ENCODE data around the gene ONECUT3.

DNA sequence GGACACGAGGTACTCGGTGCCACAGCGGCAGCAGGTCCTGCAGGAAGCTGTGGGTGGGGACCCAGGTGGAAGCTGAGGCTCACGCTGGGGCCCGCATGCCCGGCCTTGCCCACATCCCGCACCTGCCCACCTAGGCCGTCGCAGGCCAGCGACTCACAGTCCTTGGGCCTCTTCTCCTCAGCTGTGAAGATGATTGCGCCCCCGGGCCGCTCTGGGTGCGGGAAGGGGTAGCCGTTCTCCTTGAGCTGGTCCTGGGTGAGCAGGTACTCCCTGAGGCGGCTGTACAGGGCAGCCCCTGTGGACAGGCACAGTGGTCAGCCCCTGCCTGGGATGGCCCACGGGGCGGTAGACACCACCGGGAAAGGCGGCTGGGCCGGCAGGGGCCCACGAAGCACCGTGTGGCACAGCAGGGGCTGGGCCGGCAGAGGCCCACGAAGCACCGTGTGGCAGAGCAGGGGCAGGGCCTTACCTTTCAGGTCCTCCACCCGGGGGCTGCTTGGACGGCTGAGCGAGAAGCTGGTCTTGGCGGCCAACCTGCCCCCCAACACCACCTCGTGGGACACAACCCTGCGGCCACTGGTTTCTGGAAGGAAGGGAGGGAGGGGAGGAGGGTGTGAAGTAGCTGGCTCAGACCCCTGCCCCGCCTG lies 65.4 kb downstream of the ONECUT3 start:
- TF ChIP-seq, protein P1, sequence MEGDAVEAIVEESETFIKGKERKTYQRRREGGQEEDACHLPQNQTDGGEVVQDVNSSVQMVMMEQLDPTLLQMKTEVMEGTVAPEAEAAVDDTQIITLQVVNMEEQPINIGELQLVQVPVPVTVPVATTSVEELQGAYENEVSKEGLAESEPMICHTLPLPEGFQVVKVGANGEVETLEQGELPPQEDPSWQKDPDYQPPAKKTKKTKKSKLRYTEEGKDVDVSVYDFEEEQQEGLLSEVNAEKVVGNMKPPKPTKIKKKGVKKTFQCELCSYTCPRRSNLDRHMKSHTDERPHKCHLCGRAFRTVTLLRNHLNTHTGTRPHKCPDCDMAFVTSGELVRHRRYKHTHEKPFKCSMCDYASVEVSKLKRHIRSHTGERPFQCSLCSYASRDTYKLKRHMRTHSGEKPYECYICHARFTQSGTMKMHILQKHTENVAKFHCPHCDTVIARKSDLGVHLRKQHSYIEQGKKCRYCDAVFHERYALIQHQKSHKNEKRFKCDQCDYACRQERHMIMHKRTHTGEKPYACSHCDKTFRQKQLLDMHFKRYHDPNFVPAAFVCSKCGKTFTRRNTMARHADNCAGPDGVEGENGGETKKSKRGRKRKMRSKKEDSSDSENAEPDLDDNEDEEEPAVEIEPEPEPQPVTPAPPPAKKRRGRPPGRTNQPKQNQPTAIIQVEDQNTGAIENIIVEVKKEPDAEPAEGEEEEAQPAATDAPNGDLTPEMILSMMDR (conservative IDR thresholded peaks at IDR 0.05; ENCODE audit: low read length): no peak
- TF ChIP-seq EZH2phosphoT487 (IDR thresholded peaks at IDR 0.05; ENCODE audit: borderline replicate concordance, low read depth, low read length): no peak

Measured in OCI-LY7 (cell line).